ENCODE measurements around the gene SLC35F5. TPM values are rescaled to one million over a fixed set of nuclear protein-coding genes. Genes with fewer than 3 reads are reported as not detected.

SLC35F5 gene
- total and polyA plus RNA-seq, 10 of the 15 experiments (the other 5 are each of a cell fraction or from before 2014, with no cell fraction given) = 1.8 to 31.3 (median 16.5) TPM

- Histone ChIP-seq H2AFZ (ENCODE audit: control insufficient read depth, low read depth, low read length) (no peak overlapping the region), H3K4me2 (ENCODE audit: control insufficient read depth, insufficient read depth) (no peak overlapping the region), H3K4me1 (ENCODE audit: control insufficient read depth, insufficient read depth, low read length) (no peaks in the 10 kb centered on the region), H3K9me3 (replicated peaks; ENCODE audit: control insufficient read depth, insufficient read depth, low read length) (no peaks in the 10 kb centered on the region), H4K20me1 (ENCODE audit: control insufficient read depth, insufficient read depth) (no peaks in the 10 kb centered on the region), H3K4me3 (no peak overlapping the region), H3K27me3 (replicated peaks in 1 of 2; ENCODE audit: control insufficient read depth in 2 of 2, insufficient read depth in 2 of 2, low read length in 1 of 2) (no peaks in the 10 kb centered on the region), H3K36me3 (ENCODE audit: control insufficient read depth in 2 of 2, insufficient read depth in 2 of 2, low read length in 1 of 2) (no peaks in the 10 kb centered on the region), H3K9ac (ENCODE audit: control insufficient read depth, insufficient read depth, low read length) (no peak overlapping the region), H3K27ac (ENCODE audit: control insufficient read depth, insufficient read depth) (no peak overlapping the region), H3K79me2 (ENCODE audit: control insufficient read depth, insufficient read depth, low read length) (no peaks in the 10 kb centered on the region)
- WGBS (ENCODE audit: insufficient coverage, insufficient replicate concordance, low lambda C conversion rate, missing lambda C conversion rate) = 76% methylated on average over 3 of the region's 3 CpGs
- no TSS peak for BruUV-seq (replicated peaks)
- ChIA-PET SMC1A (ENCODE audit: uncharacterized antibody, unreplicated experiment) (no interaction called here), CTCF (interaction anchor here (0.9 kb wide), 1 partner anchor 13 kb away, joined by 3 read pairs; no protein-coding TSS in a partner anchor), RAD21 (ENCODE audit: unreplicated experiment) (interaction anchor here (0.7 kb wide), 1 partner anchor 218 kb away, joined by 3 read pairs; no protein-coding TSS in a partner anchor), POLR2A (interaction anchor here (0.6 kb wide), 1 partner anchor 131 kb away, joined by 3 read pairs; no protein-coding TSS in a partner anchor)
- TF ChIP-seq ZNF592 (IDR thresholded peaks at IDR 0.05) (no peak), FOXM1 (IDR thresholded peaks at IDR 0.05; ENCODE audit: low read depth, low read length) (no peak), RB1 (IDR thresholded peaks at IDR 0.05; ENCODE audit: borderline replicate concordance) (no peak), SMARCA5 (IDR thresholded peaks at IDR 0.05) (no peak), POU2F2 (IDR thresholded peaks at IDR 0.05; ENCODE audit: borderline replicate concordance, low read depth, low read length) (no peak), SMC3 (IDR thresholded peaks at IDR 0.05; ENCODE audit: borderline replicate concordance, low read length) (no peak), JUNB (IDR thresholded peaks at IDR 0.05) (no peak), NR2C1 (IDR thresholded peaks at IDR 0.05) (no peak), USF2 (IDR thresholded peaks at IDR 0.05; ENCODE audit: borderline replicate concordance, low read depth, low read length) (no peak), TAF1 (IDR thresholded peaks at IDR 0.05; ENCODE audit: borderline replicate concordance, low read depth, low read length) (no peak), SUZ12 (IDR thresholded peaks at IDR 0.05; ENCODE audit: unreplicated experiment) (no peak), SPI1 (IDR thresholded peaks at IDR 0.05; ENCODE audit: borderline replicate concordance, insufficient read depth, low read depth, low read length) (no peak), ESRRA (IDR thresholded peaks at IDR 0.05; ENCODE audit: low read length) (no peak), WRNIP1 (IDR thresholded peaks at IDR 0.05; ENCODE audit: borderline replicate concordance, low read depth, low read length) (no peak), ZNF217 (IDR thresholded peaks at IDR 0.05) (no peak), MTA2 (IDR thresholded peaks at IDR 0.05; ENCODE audit: low read depth) (no peak), NFYB (IDR thresholded peaks at IDR 0.05; ENCODE audit: insufficient read depth, low read depth, low read length) (no peak), LARP7 (IDR thresholded peaks at IDR 0.05) (no peak), GABPA (IDR thresholded peaks at IDR 0.05; ENCODE audit: low read depth) (no peak)
- intact Hi-C loops (cut with micrococcal nuclease; ENCODE audit: unreplicated experiment) (no loop called here), in situ Hi-C loops (cut with MboI) (no loop called here)
- FAIRE-seq = no peak
- no peak for ATAC-seq
- DNase-seq (ENCODE audit: low read depth, low spot score) = no peak
Observed at GRCh38 chr2:113770929-113771328, 14.5 kb upstream of the SLC35F5 start.

All from GM12878 (cell line).